ENCODE data around the gene DSTN.

The DSTN gene

DNA sequence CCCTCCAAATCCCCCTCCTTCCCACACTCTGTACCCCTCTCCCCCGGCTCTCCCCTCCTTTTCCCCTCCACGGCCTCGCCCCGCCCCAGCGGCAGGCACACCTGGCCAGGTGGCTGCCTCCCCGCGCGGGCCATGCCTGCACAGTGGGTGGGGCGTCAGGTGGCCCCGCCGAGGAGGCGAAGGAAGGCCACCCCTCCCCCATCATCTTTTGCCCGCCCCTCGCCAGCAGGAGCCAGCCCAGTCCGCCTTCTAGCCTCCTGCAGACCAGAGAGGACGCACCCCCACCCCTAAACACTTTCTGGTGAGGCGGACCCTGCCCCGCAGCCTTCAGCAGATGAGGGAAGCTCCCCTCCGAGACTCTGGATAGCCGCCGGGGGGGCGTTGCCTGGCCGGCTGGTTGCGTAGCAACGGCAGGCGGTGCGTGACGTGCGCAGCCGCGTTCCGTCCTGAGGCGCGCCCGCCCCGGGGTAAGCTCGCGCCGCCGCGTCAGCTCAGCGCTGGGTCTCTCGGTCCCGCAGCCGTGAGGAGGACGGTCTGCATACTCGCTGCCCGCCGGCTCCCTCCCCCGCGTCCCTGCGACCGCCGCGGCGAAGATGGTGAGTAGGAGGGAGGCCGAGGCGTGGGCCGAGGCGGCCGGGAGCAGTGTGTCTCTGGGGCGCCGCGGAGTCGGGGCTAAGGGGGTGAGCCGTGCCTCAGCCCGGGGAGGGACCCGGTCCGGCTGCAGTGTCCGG is at the start of gene DSTN:
Gene DSTN, plus strand, starts transcription at position 460 of the 731 bp plus-strand sequence. Its CDS starts 134 bp downstream, at position 594.
- peak; percentile 97 for DNase-seq (ENCODE audit: low spot score)

- no peak for DNase-seq (ENCODE audit: low spot score)
Observed at GRCh38 chr20:17520583-17520982, 49.3 kb upstream of the DSTN start.

DNA sequence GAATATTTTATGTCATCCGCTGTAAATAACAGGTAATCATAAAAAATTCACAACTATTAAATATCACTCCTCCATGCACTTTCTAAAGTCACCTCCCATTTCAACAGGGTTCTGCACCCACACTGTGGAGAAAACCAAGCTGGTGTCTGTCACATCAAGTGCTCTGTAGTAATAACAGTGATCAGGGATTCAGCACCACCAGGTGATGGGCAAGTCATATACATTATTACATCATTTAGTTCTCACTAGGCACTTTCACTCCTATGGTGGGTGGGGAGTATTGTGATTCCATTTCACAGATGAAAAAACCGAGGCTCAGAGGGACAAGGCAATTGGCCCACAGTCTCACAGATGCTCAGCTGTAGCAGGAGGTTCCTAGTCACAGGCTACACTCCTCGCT is 47.3 kb upstream of the DSTN start:
- no peak for DNase-seq (ENCODE audit: low spot score)

DNA sequence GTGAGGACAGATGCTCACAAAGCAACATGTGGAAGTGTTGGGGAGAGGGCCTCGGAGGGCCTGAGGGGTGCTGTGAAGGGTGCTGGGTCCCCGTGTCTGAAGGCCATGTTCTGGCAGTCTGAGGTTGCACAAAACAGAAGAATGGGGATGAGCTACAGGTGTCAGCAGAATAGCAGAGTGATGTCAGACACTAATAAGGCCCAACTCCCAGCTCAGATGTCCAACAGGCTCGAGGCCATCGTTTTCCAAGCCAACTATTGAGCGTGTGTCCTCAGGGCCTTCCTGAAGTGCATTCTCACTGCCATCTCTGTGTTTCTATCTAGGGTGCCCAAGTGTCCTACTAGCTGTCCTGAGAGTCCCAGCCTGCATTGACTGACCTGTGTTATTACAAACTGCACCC is 46.5 kb upstream of the DSTN start:
- no peak for DNase-seq (ENCODE audit: low spot score)

GRCh38 chr20:17524560-17524959 is 45.3 kb upstream of the DSTN start:
- DNase-seq (ENCODE audit: low spot score), result no peak

GRCh38 chr20:17525132-17525531 is 44.7 kb upstream of the DSTN start:
- no peak for DNase-seq (ENCODE audit: low spot score)

GRCh38 chr20:17525650-17526049 is 44.2 kb upstream of the DSTN start:
- DNase-seq (ENCODE audit: low spot score), result peak; percentile 59

DNA sequence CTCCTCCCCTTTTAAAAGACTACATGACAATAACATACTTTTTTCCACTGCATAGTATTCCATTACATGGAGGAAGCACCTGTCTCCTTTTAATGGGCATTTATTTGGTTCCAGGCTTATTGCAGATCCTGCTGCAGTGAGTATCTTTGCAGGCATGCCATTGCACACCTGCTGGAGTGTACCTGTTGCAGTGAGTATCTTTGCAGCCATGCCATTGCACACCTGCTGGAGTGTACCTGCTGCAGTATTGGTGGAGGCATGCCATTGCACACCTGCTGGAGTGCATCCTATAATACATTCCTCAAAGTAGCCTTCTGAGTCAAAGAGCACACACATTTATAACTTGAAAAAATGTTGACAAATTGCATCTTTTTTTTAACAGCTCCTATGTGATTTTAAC is 40.3 kb upstream of the DSTN start:
- DNase-seq (ENCODE audit: low spot score), result no peak

- DNase-seq (ENCODE audit: low spot score), result no peak
Observed at GRCh38 chr20:17530153-17530552, 39.7 kb upstream of the DSTN start.

DNA sequence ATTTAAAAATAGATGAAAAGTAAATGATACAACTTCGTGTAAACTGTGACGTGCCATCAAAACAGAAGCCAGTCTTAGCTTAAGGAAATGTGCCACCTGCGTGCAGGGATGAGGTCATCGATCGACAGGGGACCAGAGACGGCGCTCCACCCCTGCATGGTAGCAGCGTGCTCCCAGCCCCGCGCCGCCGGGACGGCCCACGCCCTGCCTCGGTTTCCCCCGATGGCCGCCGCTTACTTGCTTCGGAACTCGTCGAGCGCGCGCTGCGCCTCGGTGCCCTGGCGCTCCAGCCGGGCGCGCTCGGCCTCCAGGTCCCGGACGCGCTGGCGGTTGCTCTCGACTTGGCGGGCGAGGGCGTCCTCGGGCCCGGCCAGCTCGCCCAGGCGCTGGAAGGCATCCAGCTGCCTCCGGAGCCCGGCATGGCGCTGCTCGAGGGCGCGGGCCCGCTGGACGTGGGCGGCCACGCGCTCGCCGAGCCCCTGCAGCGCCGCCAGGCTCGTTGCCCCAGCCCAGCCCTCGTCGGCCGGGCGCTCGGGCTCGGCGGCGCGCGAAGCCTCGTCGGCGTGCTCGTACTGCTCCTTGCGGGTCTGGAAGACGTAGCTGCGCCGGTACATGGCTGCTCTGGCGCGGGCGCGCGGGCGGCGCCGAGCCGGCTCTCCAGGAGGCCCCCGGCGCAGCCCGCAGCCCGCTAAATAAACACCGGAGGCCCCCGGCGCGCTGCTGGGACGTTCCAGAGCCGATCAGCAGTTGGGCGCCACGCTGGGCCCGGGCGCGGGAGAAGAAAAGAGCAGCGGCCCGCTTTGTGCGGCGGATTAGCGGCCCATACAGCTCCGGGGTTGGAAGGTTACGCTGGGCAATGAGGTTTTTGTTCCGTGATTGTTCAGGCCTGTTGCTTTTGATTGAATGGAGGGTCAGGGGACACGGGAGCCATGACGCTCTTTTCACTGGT is 38.9 kb upstream of the DSTN start, which contains the start of gene BFSP1:
Gene BFSP1, minus strand, starts transcription at position 664 of the 949 bp plus-strand sequence. Its CDS starts 50 bp downstream, at position 614.
- peak; percentile 95 for DNase-seq (ENCODE audit: low spot score)

DNA sequence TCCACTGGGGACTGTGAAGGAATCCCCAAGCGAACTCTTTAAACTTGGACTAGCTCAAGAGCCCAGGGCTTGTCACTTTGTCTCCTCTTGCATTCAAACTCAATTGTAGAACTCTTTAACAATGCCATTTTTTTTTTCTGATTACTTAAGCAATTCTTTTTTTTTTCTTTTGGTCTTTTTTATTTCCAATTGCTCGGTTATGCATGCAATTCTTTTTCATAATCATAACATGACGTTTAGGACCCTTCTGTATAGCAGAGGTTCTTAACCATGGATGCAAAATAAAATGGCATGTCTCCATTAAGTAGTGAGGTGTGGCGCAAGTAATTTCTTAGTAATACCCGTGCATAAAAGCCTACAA is 38.2 kb upstream of the DSTN start:
- DNase-seq (ENCODE audit: low spot score), result no peak

DNA sequence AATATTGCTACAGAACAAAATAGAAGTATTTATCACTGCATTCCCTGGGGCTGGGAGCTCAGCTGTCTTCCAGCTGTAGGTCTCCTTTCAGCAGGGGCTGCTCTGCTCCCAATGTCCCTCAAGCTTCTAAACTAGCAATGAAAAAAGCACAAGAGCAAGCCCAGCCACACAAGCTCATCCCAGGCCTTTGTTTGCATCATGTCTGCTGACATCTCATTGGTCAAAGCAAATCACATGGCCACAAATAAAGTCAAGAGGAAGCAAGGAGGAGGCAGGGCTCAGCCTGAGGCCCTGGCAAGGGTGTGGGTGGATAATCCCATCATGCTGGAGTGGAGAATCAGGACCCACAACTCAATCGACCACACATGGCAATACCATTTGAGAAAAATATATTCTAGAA is 36.5 kb upstream of the DSTN start:
- DNase-seq (ENCODE audit: low spot score), result peak; percentile 65

DNA sequence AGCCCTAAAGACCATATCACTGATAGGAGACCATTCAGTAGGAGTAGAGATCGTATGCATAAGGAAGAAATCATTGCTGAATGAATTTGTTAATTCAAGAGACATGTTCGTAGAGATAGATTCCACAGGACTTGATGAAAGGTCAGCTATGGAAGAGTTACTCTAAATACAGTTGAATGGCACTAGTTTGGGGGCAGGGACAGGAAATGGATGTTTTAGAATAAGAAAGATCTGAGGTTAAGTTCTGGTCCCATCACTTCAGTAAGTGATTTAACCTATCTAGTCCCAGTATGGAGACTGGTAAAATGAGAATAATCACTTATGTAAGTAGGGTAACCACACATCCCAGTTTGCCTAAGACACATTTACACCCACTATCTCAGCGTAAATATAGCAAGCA is 35.8 kb upstream of the DSTN start:
- DNase-seq (ENCODE audit: low spot score), result no peak

- DNase-seq (ENCODE audit: low spot score), result peak; percentile 80
Observed at GRCh38 chr20:17536944-17537444, 32.9 kb upstream of the DSTN start.

GRCh38 chr20:17537959-17538358 is 31.9 kb upstream of the DSTN start:
- DNase-seq (ENCODE audit: low spot score), result no peak

- no peak for DNase-seq (ENCODE audit: low spot score)
Observed at GRCh38 chr20:17538517-17539170, 31.2 kb upstream of the DSTN start.

DNA sequence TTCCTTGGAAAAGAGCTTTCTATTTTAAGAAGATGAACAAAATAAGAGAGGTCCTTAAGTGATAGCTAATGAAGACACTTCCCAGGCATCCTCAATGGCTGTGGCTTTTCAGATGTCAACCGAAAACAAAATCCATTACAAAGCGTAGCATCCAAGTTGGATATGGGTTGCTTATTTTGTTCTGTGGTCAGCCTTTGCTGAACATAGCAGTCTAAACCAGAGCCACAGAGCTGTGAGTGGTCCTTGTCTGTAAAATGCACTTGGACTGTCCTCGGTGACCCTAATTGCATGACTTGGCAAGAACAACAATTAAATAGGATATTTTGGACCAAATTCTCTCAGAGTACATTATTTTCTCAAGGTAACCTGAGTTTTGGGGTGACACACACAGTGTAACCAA is 28.3 kb upstream of the DSTN start:
- no peak for DNase-seq (ENCODE audit: low spot score)

DNA sequence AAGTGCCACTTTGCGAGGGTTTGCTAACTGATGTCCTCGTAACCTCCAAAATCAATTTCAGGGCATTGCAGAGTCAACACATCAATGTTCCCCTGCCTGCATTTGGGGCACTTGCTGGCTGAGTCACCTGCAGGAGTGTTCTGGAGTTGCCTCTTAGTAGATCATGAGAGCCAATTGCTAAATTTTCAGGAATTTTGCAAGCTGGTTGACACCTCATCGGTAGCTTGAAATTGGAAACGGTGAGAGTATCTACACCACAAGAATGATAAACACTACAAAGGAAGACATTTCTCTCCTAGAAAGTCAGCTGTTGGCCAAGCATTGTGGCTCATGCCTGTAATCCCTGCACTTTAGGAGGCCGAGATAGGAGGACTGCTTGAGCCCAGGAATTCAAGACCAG is 27.9 kb upstream of the DSTN start:
- DNase-seq (ENCODE audit: low spot score), result no peak

DNA sequence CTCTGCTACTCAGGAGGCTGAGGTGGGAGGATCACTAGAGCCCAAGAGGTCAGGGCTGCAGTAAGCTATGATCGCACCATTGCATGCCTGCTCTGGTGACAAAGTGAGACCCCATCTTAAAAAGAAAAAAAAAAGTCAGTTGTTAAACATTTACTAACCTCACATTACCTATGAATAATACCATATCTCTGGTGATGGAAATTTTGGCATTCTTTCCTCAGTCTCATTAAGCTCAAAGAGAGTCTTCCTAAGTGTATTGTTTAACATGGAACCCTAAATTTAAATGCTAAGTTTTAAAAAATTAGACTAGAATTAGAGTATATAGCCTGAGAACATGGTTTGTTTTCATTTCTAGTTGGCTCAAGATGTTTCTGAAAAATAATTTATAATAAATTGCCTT is 27.4 kb upstream of the DSTN start:
- no peak for DNase-seq (ENCODE audit: low spot score)

DNA sequence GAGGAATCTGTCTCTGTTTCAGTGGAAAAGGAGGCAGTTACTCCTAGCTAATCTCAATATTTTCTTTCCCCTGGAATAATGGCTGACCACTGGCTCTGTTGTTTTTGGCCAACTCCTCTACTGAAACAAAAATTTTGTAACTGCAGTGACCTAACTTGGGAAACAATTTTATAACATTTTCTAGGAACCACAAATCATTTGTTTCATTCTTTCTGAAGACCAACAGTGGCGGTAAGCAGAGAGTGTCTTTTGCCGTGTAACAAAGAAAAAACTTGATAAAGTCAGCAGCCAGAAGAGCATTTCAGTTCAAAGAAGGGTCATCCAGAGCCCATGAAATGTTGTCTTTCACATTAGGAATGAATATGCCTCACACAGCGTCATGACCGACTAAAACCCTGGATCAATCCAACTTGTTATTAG is 26.9 kb upstream of the DSTN start:
- DNase-seq (ENCODE audit: low spot score), result no peak

GRCh38 chr20:17543531-17544131 is 26.2 kb upstream of the DSTN start:
- DNase-seq (ENCODE audit: low spot score), result no peak

DNA sequence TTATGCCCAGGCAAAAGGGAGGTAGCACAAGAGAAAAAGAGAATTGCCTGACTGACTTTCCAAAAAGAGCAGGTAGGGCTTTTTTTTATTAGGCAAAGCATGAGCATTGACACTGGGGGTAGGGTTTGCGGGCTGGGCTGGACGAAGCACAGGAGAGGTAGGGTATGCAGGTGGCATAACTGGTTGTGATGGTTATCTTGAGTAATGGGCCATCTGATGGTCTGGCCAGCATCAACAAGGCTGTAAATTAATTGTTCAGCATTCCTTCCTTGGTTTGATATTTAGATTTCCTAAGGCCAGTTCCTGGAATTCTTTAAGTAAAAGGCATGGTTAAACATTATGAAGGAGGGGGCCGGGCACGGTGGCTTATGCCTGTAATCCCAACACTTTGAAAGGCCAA is 24.7 kb upstream of the DSTN start:
- no peak for DNase-seq (ENCODE audit: low spot score)

Measured in ecto neural progenitor cell (in vitro differentiated cells).